MV-4-11 (cell line): ENCODE measurements around the gene CYBRD1.

Experiments
- DNase-seq: peaks from one replicate; lab custom pipeline; 2025; lab: John Stamatoyannopoulos, UW

Gene CYBRD1

GRCh38 chr2:171553858-171554257 is 31.6 kb downstream of the CYBRD1 start:
- no peak for DNase-seq

GRCh38 chr2:171554991-171555615 is 32.8 kb downstream of the CYBRD1 start:
- DNase-seq = no peak

- no peak for DNase-seq
Measured at GRCh38 chr2:171557363-171557762, 35.1 kb downstream of the CYBRD1 start.

GRCh38 chr2:171563301-171563700 is 41.0 kb downstream of the CYBRD1 start:
- DNase-seq = no peak

- DNase-seq = no peak
Measured at GRCh38 chr2:171564463-171564862, 42.2 kb downstream of the CYBRD1 start.

- no peak for DNase-seq
Measured at GRCh38 chr2:171566057-171566456, 43.8 kb downstream of the CYBRD1 start.

GRCh38 chr2:171566753-171567152 is 44.5 kb downstream of the CYBRD1 start:
- no peak for DNase-seq

- DNase-seq = peak; percentile 54
Measured at GRCh38 chr2:171568089-171568488, 45.8 kb downstream of the CYBRD1 start.

GRCh38 chr2:171571721-171572120 is 49.4 kb downstream of the CYBRD1 start:
- no peak for DNase-seq

GRCh38 chr2:171574149-171574795 is 52.0 kb downstream of the CYBRD1 start:
- DNase-seq = peak; percentile 69

- no peak for DNase-seq
Measured at GRCh38 chr2:171575606-171576005, 53.3 kb downstream of the CYBRD1 start.

- DNase-seq = peak; percentile 27
Measured at GRCh38 chr2:171578127-171578803, 56.0 kb downstream of the CYBRD1 start.

- DNase-seq = no peak
Measured at GRCh38 chr2:171579481-171579880, 57.2 kb downstream of the CYBRD1 start.

GRCh38 chr2:171583566-171583965 is 61.3 kb downstream of the CYBRD1 start:
- no peak for DNase-seq

GRCh38 chr2:171584001-171584400 is 61.7 kb downstream of the CYBRD1 start:
- no peak for DNase-seq

GRCh38 chr2:171587132-171587531 is 64.9 kb downstream of the CYBRD1 start:
- DNase-seq = no peak

GRCh38 chr2:171587567-171587966 is 65.3 kb downstream of the CYBRD1 start:
- DNase-seq = peak; percentile 46

- no peak for DNase-seq
Measured at GRCh38 chr2:171590116-171590515, 67.8 kb downstream of the CYBRD1 start.

- no peak for DNase-seq
Measured at GRCh38 chr2:171592036-171592555, 69.8 kb downstream of the CYBRD1 start.

- DNase-seq = no peak
Measured at GRCh38 chr2:171595456-171595855, 73.2 kb downstream of the CYBRD1 start.

- no peak for DNase-seq
Measured at GRCh38 chr2:171595896-171596295, 73.6 kb downstream of the CYBRD1 start.

GRCh38 chr2:171598713-171599319 is 76.5 kb downstream of the CYBRD1 start:
- DNase-seq = peak; percentile 59

GRCh38 chr2:171600126-171600525 is 77.9 kb downstream of the CYBRD1 start:
- no peak for DNase-seq
